Measurements from ENCODE around the gene TTC16. TPM values are rescaled to one million over a fixed set of nuclear protein-coding genes. Genes with fewer than 3 reads are reported as not detected.
A peak's percentile ranks its signal among the peaks of the same experiment; 100 is the strongest.
"Not testable (repeated sequence)": the region's sequence is repeated elsewhere in the genome, so short reads cannot be mapped to it uniquely, and the experiment has no call there.

Gene TTC16
- total RNA-seq, 3 donors from 2014 or later = under 0.01 to 0.59 (median 0.16) TPM

DNA sequence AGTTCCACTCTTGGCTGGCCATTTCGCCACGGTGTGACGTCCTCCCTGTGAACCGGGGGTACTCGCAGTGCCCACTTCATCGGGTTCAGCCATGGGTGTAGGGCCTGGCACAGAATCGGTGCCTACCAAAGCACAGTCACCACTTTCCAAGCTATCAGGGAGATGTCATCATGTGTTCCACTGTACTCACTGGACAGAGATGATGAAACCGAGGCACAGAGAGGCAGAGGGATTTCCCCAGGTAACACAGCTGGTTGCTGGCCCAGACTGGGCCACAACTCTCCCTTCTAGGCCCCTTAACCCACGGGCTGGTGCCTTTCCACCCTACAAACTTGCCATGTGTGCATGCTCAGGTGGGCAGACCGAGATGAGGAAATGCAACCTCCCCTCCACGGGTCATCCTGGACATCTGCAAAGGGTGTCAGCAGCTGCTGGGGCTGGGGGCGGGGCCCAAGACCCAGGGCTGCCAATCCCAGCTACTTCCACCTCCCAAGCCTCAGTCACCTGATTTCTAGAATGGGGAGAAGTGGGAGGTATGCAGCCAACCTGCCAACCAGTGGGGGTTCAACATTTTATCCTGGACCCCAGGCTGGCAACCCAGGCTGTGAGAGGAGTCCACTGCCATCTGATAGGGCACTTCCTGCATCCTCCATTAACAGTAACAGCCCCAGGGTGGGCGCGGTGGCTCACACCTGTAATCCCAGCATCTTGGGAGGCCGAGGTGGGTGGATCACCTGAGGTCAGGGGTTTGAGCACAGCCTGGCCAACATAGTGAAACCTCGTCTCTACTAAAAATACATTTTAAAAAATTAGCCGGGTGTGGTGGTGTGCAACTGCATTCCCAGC is 63.5 kb downstream of the TTC16 start:
- no peaks in the 10 kb centered on the region for H3K9me3 ChIP-seq
- no peaks in the 10 kb centered on the region for H3K4me1 ChIP-seq
- H3K36me3 ChIP-seq = no peaks in the 10 kb centered on the region
- no peaks in the 10 kb centered on the region for H3K27me3 ChIP-seq
- H3K27ac ChIP-seq = peak overlapping the region in 1 of 2 donors; percentile 82
- H3K4me3 ChIP-seq = no peak overlapping the region
- no peak for DNase-seq (ENCODE audit: low spot score in 2 of 2)
- intact Hi-C loops (cut with DNase I; ENCODE audit: low total_unique reads) = loop anchor here (5.0 kb wide), 1 partner anchor 1192 kb away; no protein-coding TSS in a partner anchor
- no peak for TF ChIP-seq POLR2AphosphoS5 (IDR thresholded peaks at IDR 0.05)
- TF ChIP-seq POLR2A (IDR thresholded peaks at IDR 0.05) = no peak
- TF ChIP-seq, protein P1, sequence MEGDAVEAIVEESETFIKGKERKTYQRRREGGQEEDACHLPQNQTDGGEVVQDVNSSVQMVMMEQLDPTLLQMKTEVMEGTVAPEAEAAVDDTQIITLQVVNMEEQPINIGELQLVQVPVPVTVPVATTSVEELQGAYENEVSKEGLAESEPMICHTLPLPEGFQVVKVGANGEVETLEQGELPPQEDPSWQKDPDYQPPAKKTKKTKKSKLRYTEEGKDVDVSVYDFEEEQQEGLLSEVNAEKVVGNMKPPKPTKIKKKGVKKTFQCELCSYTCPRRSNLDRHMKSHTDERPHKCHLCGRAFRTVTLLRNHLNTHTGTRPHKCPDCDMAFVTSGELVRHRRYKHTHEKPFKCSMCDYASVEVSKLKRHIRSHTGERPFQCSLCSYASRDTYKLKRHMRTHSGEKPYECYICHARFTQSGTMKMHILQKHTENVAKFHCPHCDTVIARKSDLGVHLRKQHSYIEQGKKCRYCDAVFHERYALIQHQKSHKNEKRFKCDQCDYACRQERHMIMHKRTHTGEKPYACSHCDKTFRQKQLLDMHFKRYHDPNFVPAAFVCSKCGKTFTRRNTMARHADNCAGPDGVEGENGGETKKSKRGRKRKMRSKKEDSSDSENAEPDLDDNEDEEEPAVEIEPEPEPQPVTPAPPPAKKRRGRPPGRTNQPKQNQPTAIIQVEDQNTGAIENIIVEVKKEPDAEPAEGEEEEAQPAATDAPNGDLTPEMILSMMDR (IDR thresholded peaks at IDR 0.05) = no peak

DNA sequence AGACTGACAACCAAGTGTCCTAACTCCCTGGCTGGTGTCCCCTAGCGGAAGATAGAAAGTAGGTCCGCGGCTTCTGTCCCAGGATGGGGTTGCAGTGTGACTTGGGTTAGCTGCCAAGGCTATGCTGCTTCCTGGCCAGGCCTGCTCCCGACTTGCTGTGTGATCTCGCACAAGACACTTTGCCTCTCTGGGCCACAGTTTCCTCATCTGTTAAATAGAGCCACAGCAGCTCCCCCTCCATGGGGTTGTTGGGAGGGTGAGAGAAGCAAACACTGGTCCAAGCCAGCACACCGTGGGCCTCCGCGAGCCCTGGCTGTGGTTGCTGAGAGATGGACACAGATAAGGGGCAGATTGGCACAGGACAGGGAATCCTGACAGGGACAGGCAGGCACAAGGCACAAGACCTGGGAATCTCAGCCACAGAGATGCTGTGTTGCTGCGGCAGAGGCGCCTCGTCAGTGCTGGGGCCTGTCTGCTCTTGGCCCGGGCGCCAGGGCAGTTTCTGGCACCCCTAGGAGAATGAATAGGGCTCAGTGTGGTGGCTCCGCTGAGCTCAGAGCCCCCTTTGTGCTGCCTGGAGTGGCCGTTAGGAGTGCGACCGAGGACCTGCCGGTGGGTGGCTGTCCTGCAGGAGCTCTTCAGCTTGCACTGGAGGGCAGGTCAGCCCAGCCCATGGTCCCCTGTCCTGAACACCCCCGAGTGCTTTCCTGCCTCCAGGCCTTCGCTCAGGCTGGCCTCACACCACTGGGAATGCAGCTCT is 64.4 kb downstream of the TTC16 start:
- TF ChIP-seq, protein P1 (IDR thresholded peaks at IDR 0.05) = no peak
- TF ChIP-seq POLR2AphosphoS5 (IDR thresholded peaks at IDR 0.05) (no peak), POLR2A (IDR thresholded peaks at IDR 0.05) (no peak)
- no peaks in the 10 kb centered on the region for H3K9me3 ChIP-seq
- peak overlapping the region in 1 of 2 donors; percentile 38 for H3K27ac ChIP-seq
- DNase-seq (ENCODE audit: low spot score in 2 of 2) = no peak
- H3K4me3 ChIP-seq = no peak overlapping the region
- no peaks in the 10 kb centered on the region for H3K36me3 ChIP-seq
- no peaks in the 10 kb centered on the region for H3K27me3 ChIP-seq
- peaks cover 0 to 2% of the 10 kb centered on the region in 2 donors for H3K4me1 ChIP-seq
- intact Hi-C loops (cut with DNase I; ENCODE audit: low total_unique reads) = loop anchor here (10.0 kb wide), 2 partner anchors 46 to 94 kb away; partner anchors contain the start of genes AK1 and TOR2A

DNA sequence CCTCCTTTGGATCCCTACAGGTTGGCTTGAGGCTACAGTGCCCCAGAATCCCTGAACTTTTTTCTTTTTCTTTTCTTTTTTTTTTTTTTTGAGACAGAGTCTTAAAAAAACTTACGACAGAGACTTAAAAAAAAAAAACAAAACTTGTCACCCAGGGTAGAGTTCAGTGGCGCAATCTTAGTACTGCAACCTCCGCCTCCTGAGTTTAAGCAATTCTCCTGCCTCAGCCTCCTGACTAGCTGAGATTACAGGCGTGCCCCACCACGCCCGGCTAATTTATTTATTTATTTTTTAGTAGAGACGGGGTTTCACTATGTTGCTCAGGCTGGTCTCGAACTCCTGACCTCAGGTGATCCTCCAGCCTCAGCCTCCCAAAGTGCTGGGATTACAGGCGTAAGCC is 65.0 kb downstream of the TTC16 start:
- DNase-seq (ENCODE audit: low spot score in 2 of 2); H3K4me1 ChIP-seq; H3K9me3 ChIP-seq; H3K4me3 ChIP-seq; H3K27me3 ChIP-seq; H3K36me3 ChIP-seq; H3K27ac ChIP-seq: not testable (repeated sequence)
- intact Hi-C loops (cut with DNase I; ENCODE audit: low total_unique reads) = loop anchor here (10.0 kb wide), 2 partner anchors 46 to 94 kb away; partner anchors contain the start of genes AK1 and TOR2A

Other genes with a start within 250 kb of the TTC16 start
- gene STXBP1, start 103.8 kb upstream of the TTC16 start, total RNA-seq = 10 to 100 TPM; 19.0 to 45.9 (median 43.2) TPM
- gene CFAP157, start 9.1 kb upstream of the TTC16 start, total RNA-seq = 1 to 10 TPM in 2 of 3 donors, not detected in 1; 2.0 TPM
- gene PTRH1, start 416 bp upstream of the TTC16 start, total RNA-seq = 10 to 100 TPM; 19.0 to 26.2 (median 23.3) TPM
- gene TOR2A, start 19.2 kb downstream of the TTC16 start, total RNA-seq = 10 to 100 TPM in 1 of 3 donors, 1 to 10 TPM in 2; 9.5 to 16.7 (median 9.6) TPM
- 10 to 100 TPM in 1 of 3 donors, 1 to 10 TPM in 2; 6.0 to 15.4 (median 6.9) TPM for gene SH2D3C, start 62.6 kb downstream of the TTC16 start, total RNA-seq
- 10 to 100 TPM; 60.0 to 70.4 (median 63.9) TPM for gene CDK9, start 70.0 kb downstream of the TTC16 start, total RNA-seq
- 100 to 1,000 TPM in 1 of 3 donors, 10 to 100 TPM in 2; 56.3 to 108 (median 78.6) TPM for gene FPGS, start 86.8 kb downstream of the TTC16 start, total RNA-seq
- gene ENG, start 138.6 kb downstream of the TTC16 start, total RNA-seq = 10 to 100 TPM; 21.5 to 50.8 (median 30.9) TPM
- 10 to 100 TPM; 23.5 to 30.2 (median 23.6) TPM for gene AK1, start 161.6 kb downstream of the TTC16 start, total RNA-seq
- gene ST6GALNAC6, start 183.5 kb downstream of the TTC16 start, total RNA-seq = 100 to 1,000 TPM in 2 of 3 donors, 10 to 100 TPM in 1; 61.5 to 175 (median 103) TPM
- gene ST6GALNAC4, start 201.0 kb downstream of the TTC16 start, total RNA-seq = 10 to 100 TPM; 17.6 to 44.6 (median 24.0) TPM
- gene PIP5KL1, start 214.7 kb downstream of the TTC16 start, total RNA-seq = 10 to 100 TPM in 1 of 3 donors, 1 to 10 TPM in 2; 2.2 to 10.1 (median 5.2) TPM
- gene DPM2, start 221.8 kb downstream of the TTC16 start, total RNA-seq = 10 to 100 TPM; 10.6 to 17.4 (median 17.1) TPM